HG03460 (cell line): ENCODE results near the gene PRKCA.
"Not testable (repeated sequence)": the region's sequence is repeated elsewhere in the genome, so short reads cannot be mapped to it uniquely, and the experiment has no call there.

Experiments
- ATAC-seq: cut with Tn5 transposase; IDR thresholded peaks from one replicate; pipeline ENCODE4 v1.9.1; 2021; ENCODE audit not compliant: unreplicated experiment

The PRKCA gene

DNA sequence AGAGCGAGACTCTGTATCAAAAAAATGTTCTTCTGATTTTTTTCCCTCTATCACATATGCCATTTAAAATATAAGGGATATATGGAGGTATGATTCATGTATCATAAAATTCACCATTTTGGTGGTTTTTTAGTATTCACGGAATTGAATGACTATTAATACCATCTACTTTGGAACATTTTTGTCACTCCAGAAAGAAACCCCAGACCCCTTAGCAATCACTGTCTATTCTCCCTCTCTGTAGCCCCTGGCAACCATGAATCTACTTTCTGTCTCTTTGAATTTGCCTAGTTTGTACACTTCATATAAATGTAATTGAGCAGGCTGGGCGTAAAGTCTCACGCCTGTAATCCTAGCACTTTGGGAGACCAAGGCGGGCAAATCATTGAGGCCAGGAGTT lies 75.9 kb downstream of the PRKCA start:
- no peak for ATAC-seq

DNA sequence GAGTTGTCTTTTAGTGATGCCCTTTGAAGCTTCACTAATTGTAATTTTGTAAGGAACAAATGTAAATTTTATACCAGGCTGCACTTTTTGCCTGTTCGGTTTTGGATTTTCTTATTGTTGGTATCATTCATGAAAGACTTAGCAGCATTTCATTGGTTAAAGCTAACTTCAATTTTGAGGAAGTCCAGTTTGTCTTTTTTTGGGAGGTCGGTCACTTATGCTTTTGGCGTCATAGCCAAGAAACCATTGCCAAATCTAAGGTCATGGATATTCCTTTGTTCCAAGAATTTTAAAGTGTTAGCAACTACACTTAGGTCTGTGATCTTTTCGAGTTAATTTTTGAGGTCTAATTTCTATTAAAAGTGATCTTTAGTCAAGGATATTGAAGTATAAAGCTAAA lies 77.1 kb downstream of the PRKCA start:
- no peak for ATAC-seq

DNA sequence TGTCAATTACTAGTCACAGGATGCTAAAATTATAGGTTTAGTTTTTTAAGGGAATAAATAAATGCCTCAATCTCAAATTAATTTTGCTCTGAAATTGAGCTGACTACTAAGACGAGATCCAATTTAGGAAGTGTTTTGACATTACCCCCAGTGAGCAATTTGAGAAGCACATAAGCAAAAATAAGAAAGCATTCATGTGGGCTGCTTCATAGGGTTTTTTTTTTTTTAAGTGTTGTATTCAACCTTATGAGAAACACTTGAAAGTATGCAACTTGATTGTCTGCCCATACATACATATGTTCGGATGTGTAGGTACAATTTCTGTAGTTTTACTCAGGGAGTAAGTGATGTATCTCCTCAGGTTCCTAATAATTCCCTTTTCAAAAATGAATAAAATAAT lies 77.6 kb downstream of the PRKCA start:
- no peak for ATAC-seq

DNA sequence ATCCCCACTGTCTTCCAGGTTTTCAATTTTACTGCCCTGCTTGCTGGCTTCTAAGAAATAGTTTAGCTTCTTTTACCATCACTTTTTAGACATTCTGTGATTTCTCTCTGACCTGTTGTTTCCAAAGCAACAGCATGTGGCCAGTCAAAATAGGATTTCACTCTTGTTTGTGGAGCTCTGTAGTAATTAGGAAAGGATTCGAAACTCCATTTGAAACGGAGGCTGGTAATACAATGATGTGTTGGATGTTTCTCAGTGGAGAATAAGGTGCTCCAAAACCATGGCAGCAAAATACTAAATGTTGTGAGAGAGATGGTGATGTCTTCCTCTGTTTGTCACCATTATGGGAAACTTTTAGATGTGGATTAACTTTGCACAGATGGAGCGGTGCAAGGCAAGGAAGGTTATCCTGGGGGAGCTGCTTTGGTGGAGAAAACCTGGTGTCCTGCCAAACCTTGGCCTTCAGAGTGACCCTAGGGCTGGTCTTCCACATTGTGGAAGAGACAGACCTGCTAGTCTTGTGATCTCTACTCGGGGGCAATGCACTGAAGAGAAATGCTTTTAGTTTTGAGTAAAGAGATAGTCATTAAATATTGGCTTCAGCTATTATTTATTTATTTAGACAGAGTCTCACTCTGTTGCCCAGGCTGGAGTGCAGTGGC lies 79.4 kb downstream of the PRKCA start:
- no peak for ATAC-seq

DNA sequence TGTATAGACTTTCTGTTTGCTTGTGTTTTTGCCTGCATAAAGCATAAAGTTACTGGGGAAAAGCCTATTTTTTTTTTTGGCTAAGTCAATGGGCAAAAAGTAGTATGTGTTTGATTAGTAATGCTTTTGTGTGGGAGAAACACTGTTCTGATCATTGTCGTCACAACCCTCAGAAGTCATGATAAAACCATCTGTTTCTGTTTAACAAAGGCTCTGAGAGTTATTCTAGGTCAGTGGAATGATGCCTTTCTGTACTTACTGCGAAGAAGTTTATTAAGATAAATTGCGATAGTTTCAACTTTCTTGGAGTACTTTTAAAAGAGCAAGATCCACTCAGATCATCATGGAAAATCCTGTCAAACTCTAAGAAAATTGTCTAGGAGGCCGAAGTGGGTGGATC lies 80.9 kb downstream of the PRKCA start:
- ATAC-seq = no peak

DNA sequence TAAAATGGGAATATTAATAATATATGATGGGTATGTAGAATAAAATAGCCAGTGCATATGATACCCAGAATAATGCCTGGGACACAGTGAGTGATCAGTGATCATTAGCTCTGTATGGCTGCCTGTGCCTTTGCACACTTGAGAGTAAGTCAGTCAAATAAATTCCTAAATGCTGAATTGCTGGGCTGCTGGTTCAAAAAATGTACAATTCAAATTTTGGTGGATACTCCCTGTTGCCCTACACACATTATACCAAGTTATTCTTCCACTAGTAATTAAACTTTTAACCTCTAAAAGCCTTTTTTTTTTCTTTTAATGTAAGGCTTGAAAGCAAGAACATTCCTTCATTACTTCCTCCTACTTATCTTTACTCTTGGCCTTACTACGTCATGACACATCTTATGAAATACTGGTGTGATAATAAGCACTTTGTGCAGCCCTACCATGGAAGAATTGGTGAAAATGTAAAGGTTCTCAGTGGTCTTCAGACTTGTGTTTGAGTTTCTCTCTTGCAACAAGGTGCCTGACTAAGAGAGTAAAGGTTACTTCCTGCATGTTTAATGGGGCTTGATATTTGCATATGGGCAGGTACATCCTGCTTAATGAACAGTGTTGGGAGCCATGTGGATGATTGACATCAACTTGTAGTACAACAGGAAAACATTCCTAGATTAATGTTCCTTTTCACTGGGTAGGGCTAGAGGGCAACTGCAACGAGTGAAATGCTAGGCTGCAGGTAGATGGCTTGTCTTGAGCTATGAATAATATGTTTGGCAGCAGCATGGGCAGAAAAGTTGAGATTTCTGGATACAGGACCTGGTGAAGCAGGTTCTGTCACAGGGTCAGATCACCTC lies 84.3 kb downstream of the PRKCA start:
- no peak for ATAC-seq

DNA sequence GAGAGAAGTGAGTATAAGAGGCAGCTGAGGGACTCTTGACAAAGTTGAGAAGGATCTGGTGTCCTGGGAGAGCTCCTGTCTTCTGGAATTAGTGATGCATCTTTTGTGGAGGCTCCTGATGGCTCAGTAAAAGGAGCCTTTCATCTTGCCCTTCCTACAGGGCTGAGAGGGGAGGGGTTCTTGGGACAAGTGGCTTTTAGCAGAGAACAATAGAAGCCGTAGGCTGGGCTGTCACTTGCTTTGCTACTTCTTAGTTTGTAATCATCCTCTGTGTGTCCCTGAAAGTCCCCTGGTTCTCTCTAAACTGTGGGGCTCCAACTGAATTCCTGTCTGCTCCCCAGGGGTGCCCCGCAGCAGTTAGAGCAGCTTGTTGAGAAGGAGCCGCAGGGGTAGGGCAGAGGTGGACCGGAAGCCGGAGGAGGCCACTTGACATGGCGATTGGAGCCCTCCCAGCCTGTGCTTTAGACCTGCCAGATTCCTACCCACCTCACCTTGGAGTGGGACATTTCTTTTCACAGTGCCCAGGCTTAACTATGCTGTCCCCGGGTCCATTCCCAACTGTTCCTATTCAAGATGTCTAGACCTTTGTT lies 85.1 kb downstream of the PRKCA start:
- no peak for ATAC-seq

DNA sequence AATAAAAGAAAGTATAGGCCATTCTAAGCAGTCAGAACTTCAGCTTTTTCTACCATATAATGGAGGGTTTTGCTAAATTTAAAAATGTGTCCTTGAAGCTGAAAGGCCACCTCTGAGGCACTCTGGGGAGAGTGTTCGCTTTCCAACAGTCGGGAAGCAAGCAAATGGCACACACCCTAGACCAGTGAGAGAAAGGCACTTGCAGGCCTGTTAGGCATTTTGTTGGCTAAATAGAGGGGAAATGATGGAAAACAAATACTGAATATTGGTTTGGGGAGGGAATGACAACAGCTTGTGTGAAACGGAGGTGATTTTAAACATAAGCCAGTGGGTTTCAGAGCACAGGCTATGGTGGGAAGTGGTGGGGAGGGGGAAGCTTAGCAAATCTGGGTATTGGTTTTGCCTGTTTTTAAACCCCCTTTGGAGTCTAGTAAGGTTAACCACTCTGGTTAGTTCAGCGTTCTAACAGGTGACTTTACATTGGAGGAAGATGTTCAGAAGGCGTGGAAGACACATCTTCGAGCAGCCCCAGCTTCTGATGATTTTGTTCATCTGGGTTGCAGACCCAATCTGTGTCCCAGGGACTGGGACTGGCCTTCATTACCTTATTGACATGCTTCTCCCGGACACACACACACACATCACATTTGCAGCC lies 90.5 kb downstream of the PRKCA start:
- no peak for ATAC-seq

DNA sequence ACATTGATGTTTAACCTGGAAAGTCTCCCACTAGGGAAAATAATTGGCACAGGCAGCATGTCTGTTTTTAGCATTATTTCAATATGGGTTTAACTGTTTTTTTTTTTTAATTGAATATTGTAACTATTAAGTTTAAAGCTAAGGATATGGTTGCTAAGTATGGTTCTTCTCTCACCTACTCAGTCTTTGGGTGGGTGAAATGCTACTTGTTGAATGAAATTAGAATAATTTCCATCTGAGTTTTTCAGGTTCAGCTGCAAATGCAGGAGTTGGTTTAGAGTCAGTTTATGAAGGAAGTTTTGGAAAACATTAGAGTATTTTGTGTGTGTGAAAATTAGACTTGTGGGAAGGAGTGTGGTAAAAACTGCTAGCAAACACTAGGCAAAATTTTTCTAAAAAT lies 93.5 kb downstream of the PRKCA start:
- no peak for ATAC-seq

DNA sequence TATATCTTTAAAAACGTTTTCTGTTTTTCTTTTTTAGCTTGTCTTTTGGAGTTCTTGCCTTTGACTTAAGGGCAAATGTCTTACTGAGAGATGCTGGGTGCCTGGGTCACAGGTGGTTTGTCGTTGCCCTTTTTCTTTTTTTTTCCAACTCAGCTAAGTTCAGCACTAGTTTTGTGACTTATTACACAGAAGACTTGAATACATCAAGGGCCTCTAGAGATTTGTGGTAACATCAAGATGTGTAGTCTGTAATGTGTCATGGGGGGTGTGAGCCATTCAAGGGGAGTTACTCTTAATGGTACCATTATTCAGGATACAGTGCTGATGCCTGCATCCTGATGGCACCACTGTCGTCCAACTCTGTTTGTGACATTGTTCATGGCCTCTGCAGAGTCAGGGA lies 95.1 kb downstream of the PRKCA start:
- ATAC-seq = no peak

DNA sequence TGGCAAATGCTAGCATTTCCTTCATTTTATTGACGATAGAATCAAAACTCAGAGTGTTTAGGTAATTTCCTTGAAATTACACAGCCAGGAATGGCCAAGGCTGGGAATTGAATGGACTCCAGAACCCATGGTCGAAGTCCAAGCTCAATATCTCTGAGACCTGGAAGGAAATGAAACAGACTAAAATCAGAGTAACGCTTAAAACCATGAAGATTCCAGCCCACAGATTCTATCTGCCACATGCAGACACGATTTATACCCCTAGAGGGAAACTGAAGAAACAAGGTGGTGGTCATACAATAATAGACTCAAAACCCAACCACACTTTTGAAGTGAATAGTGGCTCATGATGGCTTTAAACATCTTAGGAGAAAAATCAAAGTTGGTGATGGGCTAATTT lies 95.6 kb downstream of the PRKCA start:
- no peak for ATAC-seq

DNA sequence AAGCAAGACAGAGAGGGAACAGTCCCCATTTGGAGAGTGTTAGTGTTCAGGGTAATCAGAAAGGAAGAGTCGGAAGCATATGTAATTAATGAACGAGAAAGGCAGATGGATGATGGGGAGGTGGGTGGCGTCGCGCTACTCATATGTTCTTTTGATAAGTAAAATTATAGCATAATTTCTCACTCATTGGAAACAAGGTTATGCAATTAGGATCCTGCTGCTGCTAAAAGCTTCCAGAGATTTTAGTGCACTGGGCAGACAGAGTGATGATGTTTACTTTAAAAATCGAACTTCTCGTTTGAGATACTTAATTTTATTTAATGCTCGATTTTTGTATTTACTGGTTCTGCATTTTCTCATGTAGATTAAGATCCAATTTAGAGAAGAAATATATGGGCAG lies 96.2 kb downstream of the PRKCA start:
- ATAC-seq = no peak

DNA sequence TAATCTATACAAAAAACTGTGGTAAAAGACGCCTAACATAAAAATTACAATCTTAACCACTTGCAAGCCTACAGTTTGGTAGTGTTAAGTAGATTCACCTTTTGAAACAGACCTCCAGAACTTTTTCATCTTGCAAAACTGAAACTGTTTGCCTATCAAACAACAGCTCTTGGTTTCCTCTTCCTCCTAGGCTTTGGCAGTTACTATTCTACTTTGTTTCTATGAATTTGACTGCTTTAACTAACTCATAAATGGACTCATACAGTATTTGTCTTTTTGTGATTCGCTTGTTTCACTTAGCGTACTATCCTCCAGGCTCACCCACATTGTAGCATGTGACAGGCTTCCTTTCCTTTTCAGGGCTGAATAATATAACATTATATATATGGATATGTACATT lies 97.0 kb downstream of the PRKCA start:
- no peak for ATAC-seq

DNA sequence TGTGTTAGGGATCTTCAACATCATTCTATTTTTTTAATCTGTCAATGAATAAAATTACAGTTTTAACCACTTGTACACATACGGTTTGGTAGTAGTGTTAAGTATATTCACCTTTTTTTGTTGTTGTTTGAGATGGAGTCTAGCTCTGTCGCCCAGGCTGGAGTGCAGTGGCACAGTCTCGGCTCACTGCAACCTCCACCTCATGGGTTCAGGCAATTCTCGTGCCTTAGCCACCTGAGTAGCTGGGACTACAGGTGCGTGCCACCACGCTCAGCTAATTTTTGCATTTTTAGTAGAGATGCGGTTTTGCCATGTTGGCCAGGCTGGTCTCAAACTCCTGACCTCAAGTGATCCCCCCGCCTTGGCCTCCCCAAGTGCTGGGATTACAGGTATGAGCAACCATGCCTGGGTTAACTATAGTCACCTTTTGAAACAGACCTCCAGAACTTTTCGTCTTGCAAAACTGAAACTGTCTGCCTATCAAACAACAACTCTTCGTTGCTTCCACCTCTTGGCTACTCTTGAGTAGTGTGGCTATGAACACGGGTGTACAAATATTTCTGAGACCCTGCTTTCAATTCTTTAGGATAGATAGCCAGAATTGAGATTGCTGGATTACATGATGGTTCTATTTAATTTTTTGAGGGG lies 97.8 kb downstream of the PRKCA start:
- ATAC-seq = not testable (repeated sequence)

DNA sequence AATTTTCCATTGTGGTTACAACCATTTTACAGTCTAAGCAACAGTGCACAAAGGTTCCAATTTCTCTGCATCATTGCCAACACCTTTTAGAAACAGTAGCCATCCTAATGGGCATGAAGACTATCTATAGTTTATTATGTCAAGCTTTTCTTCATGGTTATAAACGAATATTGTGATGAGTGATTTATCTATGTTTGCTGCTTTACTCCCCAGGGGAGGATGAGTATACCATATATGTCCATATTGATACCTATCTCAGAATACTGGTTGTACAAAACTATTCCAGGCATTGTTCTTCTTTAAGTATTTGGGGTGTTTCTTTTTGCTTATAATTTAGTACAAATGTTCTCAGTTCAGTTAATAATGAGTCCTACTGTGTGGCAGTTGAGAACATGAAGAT lies 98.3 kb downstream of the PRKCA start:
- no peak for ATAC-seq

DNA sequence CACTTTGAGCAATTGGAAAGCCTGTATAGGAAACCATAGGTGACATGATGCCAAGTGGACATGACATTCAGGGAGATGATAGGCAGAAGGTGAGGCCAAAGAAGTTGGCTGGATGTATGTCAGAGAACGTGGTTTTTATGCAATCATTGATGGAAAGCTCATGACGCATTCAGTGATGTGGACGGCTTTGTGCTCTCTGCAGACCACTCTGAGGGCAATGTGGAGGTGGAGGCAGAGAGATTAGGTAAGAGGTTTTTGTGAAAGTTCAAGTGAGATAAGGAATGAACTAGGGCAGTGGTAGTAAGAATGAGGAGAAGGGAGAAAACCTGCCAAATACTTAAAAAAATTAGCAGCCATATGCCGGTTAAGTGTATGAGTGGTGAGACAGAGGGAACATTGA lies 99.0 kb downstream of the PRKCA start:
- ATAC-seq = no peak

DNA sequence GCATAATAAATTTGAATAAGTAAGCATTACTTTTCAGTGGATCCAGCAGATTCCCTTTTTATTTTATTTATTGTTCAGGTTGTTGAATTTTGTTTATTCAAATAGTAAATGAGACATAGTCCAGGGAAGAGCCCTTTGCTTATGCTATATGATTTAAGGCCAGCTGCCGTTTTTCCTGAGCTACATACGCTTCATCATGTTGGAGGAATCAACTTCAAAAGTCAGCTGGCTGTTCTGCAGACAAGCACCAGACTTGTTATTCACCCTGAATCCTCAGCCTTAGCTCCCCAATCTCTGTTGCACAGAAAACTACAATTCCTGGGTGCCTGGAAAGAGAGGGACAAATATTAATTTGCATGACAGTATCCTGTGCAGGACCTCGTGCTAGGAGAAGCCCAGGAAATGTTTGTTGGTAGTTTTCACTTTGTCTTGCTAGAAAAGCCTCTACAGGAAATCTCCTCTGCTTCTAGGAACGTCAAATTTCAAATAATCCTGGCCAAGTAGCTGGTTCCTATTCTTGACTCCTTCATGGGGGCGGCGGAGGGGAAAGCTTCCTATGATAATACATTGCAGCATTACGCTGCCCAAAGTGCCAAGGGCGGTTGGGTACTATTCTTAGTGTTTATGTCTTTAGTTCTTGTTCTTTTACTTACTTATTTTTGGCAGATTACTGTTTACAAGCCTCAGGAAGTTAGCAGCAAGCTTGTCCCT lies 101.6 kb downstream of the PRKCA start:
- no peak for ATAC-seq

DNA sequence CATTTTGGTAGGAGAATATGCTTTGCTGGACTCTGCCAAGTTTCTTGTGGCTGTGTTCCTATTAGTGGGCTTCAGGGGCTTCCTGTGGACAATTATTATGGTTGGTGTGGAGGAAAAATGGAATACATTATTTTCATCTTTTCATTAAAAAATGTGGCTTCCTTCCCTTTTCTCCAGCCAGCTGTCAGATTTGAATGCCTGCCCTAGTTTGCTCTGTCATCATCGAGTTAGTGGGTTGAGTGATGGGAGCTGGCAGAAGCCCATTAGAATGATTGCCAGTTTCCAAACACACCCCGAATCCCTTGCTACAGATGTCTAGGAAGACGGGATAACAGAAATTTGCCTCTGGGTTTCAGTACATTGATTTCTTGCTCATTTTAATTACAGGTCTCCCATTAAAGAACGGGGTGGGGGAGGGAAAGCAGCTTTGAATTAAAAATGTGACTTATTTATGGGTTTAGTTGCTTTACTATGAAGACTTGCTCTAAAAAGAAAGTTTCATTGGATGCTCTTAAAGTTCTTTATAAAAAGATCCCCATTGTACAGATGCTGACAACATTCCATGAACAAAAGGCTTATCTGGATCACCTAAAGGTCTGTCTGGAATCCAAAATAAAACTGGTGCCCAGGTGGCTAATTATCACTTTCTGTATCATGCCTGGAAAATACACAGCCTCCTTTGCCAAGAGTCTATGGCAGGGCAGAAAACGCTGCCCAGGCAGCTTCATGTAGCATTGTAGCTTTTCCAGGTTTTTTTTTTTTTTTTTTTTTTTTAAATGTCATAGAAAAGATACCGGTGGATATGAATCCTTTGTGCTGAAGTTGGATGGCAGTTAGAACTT lies 103.6 kb downstream of the PRKCA start:
- ATAC-seq = no peak

DNA sequence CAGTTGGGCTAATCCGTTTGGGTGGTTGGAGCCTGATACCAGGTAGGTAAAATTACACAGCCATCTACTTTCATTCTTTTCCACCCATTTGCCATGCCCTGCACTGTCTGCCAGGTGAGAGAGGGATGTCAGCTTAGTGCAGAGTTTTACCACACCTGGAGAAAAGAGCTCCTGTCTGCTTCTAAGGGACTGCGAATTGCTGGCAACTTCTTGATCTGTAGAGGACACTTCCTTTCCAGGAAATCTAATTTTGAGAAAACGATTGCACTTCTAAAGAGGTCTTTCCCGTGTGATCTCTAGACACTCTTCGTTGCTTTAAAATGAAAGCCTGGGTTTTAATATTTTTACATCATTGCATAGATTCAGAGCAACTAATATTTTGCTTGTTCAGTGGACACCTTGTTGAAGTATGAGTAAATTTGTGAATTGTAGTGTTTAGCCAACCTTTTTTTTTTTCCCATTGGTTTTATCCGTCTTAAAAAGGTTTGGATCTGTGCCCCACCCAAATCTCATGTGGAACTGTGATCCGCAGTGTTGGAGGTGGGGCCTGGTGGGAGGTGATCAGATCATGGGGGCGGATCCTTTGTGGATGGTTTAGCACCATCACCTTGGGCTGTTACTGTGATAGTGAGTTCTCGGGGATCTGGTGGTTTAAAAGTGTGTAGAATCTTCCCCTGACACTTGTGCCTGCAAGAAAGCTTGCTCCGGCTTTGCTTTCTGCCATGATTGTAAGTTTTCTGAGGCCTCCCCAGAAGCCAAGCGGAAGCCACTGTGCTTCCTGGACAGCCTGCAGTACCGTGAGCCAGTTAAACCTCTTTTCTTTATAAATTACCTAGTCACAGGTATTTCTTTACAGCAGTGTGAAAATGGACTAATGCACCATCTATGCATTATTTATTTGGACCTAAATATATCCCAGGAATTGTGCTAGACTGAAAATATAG lies 104.6 kb downstream of the PRKCA start:
- ATAC-seq = no peak
